GM21717 (cell line): ENCODE data around the gene RNF121.
"Not testable (repeated sequence)": the region's sequence is repeated elsewhere in the genome, so short reads cannot be mapped to it uniquely, and the experiment has no call there.

ENCODE experiments used
- ATAC-seq: cut with Tn5 transposase; IDR thresholded peaks from one replicate; pipeline ENCODE4 v1.9.1; 2021; ENCODE audit warnings: mild to moderate bottlenecking, moderate library complexity; ENCODE audit not compliant: unreplicated experiment

RNF121 gene

DNA sequence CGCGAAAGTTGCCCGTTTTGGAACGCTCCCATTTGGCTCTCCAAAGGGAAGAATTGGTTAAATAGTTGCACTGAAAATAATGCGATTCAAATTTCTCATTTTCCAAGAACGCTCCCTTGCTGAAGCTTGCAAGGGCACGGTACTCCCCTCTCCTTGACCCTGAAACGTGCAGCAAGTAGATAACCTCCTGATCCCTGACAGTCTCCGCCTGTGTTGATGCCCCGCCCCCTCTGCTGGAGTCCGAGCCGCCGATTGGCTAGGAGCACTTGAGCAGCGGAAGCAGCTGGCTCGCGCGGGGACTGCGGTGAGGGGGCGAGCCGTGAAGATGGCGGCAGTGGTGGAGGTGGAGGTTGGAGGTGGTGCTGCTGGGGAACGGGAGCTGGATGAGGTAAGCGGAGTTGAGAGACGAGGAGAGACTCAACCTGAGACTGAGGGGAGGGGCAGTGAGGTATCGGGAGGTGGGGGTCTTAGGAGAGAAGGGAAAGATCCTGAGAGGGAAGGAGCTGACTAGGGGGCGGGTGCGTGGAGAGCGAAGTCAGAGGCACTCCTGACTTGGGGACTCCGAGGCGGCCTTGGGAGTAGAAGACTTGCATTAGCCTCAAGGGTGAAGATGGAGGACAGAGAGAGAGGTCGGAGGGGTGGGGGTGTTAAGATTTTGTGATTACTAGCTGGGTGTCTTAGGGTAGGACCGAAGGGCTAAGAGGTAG lies at the start of gene RNF121:
RNF121 (plus strand) TSS at position 310 of the 707 bp plus-strand sequence; CDS start at position 326, 16 bp downstream.
- peak; percentile 69 for ATAC-seq

DNA sequence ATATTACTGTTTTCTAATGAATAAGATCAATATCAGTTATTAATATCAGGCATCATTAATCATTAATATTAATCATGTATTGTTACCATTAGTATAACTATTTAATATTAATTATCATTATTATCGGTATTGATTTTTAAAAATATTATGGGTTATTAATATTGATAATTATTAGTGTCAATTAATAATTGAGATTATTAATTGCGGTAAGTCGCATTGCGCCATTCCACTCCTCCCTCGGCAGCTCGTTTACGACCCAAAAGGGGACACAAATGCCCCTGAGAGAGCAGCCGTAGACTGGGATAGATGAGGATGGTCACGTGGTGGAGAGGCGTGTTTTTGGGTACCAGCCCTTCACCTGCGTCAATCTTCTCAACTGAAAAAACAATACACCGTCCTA lies 43.0 kb upstream of the RNF121 start:
- not testable (repeated sequence) for ATAC-seq

DNA sequence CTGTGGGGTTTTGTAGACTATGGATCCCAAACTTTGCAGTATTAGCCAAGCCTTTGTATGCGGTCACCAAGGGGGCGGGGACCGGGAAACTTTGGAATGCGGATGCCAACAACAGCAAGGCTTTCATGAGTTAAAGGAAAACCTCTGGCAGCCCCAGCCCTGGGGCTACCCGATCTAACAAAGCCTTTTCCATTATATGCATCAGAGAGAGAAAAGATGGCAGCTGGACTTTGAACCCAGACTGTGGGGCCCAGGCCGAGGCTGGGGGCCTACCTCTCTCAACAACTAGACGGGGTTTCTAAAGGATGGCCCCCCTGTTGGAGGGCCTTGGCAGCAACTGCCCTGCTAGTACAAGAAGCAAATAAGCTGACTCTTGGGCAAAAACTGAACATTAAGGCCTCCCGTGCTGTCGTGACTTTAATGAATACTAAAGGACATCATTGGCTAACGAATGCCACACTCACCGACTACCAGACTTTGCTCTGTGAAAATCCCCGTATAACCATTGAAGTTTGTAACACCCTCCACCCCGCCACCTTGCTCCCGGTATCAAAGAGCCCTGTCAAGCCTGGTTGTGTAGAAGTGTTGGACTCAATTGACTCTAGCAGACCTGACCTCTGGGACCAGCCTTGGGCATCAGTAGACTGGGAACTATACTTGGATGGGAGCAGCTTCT lies 40.4 kb upstream of the RNF121 start:
- not testable (repeated sequence) for ATAC-seq

DNA sequence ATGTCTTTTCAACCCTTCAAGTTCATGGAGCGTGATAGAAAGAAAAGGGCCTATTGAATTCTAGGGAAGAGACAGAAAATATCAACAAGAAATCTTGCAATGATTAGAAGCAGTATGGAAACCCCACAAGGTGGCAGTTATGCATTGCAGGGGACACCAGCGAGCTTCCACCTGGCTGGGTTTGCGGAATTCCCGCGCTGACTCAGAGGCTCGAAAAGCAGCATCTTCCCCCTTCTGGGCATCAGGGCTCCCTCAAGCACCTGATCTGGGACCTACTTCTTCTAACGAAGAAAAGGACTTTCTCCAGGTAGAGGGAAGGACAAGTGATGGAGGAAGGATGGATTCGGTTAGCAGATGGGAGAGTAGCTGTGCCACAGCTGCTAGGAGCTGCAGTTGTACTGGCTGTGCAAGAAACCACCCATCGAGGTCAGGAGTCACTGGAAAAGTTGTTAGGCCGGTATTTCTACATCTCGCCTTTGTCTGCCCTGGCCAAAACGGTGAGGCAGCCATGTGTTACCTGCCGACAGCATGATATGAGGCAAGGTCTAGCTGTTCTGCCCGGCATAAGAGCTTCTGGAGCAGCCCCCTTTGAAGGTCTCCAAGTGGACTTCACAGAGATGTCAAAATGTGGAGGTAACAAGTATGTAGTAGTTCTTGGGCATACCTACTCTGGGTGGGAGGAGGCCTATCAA lies 39.5 kb upstream of the RNF121 start:
- not testable (repeated sequence) for ATAC-seq

DNA sequence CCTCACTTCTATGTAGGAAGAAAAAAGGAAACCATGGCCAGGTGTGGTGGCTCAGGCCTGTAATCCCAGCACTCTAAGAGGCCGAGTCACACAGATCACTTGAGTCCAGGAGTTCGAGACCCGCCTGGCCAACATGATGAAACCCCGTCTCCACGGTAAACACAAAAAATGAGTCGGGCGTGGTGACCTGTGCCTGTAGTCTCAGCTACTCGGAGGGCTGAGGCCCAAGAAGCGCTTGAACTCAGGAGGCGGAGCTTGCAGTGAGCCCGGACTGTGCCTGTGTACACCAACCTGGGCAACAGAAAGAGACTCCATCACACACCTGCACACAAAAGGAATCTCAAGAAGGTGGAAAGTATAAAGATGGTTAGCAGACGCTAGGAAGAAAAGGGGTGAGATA lies 32.9 kb upstream of the RNF121 start:
- no peak for ATAC-seq

DNA sequence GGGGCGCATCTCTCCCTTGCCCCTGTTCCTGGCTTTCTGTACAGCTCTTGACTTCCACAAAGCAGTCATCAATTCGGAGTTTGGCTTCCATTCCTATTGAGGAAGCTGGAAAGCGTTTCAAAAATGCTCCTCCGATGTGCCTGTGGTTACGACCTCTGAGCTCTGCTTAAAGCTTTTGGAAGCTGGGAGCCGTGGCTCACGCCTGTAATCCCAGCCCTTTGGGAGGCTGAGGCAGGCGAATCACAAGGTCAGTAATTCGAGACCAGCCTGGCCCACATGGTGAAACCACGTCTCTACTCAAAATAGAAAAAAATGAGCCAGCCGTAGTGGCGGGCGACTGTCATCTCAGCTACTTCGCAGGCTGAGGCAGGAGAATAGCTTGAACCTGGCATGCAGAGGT lies 27.7 kb upstream of the RNF121 start:
- ATAC-seq, result not testable (repeated sequence)

DNA sequence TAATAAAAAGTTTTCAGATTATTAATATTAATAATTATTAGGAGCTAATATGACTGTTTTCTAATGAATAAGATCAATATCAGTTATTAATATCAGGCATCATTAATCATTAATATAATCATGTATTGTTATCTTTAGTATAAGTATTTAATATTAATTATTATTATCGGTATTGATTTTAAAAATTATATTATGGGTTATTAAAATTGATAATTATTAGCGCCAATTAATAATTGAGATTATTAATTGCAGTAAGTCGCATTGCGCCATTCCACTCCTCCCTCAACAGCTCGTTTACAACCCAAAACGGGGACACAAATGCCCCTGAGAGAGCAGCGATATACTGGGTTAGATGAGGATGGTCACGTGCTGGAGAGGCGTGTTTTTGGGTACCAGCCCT lies 20.6 kb upstream of the RNF121 start:
- no peak for ATAC-seq

DNA sequence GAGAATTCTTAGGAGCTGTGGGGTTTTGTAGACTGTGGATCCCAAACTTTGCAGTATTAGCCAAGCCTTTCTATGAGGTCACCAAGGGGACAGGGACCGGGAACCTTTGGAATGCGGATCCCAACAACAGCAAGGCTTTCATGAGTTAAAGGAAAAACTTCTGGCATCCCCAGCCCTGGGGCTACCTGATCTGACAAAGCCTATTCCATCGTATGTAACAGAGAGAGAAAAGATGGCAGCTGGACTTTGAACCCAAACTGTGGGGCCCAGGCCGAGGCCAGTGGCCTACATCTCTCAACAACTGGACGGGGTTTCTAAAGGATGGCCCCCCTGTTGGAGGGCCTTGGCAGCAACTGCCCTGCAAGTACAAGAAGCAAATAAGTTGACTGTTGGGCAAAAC lies 18.1 kb upstream of the RNF121 start:
- not testable (repeated sequence) for ATAC-seq

DNA sequence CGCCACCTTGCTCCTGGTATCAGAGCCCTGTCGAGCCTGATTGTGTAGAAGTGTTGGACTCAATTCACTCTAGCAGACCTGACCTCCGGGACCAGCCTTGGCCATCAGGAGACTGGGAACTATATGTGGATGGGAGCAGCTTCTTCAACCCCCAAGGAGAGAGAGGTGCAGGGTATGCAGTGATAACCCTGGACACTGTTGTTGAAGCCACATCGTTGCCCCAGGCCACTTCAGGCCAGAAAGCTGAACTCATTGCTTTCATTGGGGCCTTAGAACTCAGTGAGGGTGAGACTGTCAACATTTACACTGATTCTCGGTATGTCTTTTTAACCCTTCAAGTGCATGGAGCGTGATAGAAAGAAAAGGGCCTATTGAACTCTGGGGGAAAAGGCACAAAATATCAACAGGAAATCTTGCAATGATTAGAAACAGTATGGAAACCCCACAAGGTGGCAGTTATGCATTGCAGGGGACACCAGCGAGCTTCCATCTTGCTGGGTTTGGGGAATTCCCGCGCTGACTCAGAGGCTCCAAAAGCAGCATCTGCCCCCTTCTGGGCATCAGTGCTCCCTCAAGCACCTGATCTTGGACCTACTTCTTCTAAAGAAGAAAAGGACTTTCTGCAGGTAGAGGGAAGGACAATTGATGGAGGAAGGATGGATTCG lies 17.4 kb upstream of the RNF121 start:
- ATAC-seq, result not testable (repeated sequence)

DNA sequence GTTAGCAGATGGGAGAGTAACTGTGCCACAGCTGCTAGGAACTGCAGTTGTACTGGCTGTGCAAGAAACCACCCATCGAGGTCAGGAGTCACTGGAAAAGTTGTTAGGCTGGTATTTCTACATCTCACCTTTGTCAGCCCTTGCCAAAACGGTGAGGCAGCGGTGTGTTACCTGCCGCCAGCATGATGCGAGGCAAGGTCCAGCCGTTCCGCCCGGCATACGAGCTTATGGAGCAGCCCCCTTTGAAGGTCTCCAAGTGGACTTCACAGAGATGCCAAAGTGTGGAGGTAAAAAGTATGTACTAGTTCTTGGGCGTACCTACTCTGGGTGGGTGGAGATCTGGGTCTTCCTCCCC lies 16.9 kb upstream of the RNF121 start:
- not testable (repeated sequence) for ATAC-seq

DNA sequence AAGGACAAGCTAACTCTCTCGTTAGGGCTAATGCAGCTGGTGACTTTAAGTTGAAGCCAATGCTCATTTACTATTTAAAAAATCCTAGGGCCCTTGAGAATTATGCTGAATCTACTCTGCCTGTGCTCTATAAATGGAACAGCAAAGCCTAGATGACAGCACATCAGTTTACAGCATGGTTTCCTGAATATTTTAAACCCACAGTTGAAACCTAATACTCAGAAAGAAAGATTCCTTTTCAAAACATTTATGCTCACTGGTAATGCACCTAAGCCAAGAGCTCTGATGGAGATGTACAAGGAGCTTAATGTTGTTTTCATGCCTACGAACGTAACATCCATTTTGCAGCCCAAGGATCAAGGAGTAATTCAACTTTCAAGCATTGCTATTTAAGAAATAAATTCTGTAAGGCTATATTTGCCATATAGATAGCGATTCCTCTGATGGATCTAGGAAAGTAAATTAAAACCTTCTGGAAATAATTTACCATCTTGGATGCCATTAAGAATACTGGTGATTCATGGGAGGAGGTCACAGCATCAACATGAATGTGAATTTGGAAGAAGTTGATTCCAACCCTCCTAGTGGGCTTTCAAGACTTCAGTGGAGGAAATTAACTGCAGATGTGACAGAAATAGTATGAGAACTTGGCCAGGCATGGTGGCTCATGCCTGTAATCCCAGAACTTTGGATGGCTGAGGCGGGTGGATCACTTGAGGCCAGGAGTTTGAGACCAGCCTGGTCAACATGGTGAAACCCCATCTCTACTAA lies 14.9 kb upstream of the RNF121 start:
- no peak for ATAC-seq

DNA sequence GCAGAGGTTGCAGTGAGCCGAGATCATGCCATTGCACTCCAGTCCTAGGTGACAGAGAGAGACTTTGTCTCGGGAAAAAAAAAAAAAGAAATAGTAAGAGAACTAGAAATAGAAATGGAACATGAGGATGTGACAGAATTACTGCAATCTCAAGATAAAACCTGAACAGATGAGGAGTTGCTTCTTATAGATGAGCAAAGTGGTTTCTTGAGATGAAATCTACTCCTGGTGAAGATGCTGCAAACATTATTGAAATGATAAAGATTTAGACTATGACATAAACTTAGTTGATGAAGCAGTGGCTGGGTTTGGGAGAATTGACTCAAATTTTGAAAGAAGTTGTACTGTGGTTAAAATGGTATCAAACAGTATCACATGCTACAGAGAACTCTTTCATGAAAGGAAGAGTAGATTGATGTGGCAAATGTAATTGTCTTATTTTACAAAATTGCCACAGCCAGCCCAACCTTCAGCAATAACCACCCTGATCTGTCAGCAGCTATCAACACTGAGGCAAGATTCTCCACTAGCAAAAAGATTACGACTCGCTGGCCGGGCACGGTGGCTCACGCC lies 14.1 kb upstream of the RNF121 start:
- ATAC-seq, result no peak

DNA sequence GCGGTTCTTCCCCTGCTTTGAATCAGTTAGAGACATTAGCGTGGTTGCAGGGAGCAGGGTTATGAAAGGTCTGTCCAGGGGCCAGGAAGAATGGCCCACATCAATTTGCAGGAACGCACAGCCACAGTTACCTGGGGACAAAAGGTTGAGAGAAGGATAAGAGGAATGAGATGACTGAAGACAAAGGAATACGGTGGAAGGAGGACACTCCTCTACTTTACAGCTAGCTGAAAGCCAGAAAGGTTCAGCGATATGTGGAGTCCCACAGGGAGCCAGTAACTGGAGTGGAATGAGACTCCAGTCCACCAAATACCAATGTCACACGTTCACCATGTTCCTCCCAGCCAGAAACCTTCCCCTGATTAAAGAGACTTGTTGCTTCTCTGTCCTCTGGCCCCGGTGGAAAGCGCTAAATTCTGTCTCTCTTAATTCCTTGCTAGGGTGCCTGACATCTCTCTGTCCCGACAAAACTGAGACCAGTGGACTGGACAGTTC lies 11.2 kb upstream of the RNF121 start:
- no peak for ATAC-seq

DNA sequence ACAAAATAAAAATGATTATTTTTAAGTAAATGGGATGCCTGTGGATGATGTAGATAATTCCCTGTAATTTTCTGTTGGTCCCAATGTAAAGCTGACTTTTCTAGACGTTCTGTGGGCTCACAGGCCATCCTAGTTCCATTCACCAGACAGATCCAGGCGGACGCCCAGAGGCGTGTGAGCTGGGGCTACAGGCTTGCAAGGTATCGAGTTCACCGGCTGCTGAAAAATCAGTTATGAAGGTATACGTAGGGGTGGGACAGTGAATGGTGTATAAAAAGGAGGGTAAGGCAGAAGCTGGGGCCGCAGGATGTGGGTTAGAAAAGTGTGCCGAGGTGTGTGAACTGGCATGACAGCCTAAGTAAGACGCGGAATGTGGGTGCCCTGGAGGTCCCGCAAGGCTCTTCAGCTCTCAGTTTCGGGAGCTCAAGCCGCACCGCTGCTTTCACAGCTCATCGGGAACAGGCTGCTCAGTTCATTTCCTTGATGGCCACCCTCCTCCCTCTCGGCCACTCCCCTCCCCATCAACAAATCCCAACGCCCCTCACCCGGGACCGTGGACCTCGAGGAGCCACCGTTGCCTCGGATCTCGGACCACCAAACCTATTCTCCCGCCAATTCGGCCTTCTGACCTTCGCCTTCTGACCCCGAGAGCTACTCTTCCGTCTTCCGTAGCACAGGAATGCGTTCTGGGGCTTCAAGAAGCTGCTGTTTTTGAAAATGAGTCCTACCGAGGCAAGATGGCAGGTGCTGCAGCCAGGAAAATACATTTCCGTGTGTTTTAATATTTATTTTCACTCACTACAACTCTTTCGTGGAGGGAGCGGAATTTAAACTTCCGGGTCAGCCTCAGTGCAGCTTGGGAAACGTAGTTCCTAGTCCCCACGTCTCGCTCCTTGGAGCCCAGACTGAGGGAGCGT lies 768 bp upstream of the RNF121 start, which contains the start of gene XNDC1N:
XNDC1N (minus strand) TSS at position 775 of the 917 bp plus-strand sequence. CDS start 5,241 bp downstream, outside the sequence.
- ATAC-seq, result peak; percentile 63

DNA sequence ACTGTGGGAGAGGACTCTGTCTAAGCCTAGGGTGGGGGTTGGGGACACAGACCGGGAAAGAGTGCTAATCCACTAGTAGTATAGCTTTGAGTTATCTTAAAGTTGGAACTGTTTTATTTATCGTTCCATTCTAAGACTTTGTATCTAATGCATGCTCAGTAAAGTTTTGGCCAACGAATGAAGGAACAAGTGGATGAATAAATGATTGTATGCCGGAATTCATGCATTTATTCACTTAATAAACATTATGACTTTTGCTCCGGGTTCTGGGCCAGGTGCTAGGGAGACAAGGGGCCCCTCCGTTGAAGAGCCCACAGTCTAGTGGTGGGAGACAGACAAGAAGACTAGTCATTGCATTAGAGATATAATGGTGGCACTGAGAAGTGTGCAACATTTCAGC lies 645 bp downstream of the RNF121 start:
- ATAC-seq, result no peak

DNA sequence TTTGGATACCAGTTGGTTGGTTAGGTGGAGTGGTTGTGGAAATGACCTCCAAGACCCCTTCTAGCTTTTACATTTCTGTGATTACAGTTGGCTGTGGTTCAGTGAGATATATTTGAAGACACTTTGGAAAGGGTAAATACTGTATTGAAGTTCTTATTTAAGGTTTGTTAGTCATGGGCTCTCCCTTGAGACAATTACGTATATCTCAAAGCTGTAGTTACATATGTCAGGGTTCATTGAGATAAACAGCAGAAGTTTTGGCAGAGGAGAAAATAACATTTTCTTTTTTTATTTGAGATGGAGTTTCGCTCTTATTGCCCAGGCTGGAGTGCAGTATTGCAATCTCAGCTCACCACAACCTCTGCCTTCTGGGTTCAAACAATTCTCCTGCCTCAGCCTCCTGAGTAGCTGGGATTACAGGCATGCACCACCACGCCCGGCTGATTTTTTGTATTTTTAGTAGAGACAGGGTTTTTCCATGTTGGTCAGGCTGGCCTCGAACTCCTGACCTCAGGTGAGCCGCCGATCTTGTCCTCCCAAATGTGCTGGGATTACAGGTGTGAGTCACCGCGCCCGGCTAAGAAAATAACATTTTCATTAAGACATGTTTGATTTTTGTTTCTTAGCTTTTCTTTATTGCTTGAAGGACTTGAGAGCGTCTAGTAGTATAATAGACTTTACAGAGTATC lies 1.9 kb downstream of the RNF121 start:
- ATAC-seq, result no peak

DNA sequence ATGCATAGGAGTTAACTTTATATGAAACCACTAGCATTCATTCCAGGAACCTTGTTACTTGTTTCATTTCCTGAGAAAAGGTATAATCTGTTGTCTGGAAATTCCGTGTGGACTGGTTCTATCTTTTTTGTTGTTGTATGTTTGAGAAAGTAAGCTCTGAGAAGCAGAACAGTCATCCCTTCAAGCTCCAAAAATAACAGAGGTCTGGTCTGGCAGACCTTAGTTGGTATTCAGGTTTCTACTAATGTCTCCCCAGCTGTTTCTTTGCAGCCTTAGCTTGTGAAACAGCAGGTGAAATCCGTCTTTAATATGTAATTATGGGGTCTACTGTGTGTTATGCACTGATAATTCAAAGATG lies 2.4 kb downstream of the RNF121 start:
- no peak for ATAC-seq

DNA sequence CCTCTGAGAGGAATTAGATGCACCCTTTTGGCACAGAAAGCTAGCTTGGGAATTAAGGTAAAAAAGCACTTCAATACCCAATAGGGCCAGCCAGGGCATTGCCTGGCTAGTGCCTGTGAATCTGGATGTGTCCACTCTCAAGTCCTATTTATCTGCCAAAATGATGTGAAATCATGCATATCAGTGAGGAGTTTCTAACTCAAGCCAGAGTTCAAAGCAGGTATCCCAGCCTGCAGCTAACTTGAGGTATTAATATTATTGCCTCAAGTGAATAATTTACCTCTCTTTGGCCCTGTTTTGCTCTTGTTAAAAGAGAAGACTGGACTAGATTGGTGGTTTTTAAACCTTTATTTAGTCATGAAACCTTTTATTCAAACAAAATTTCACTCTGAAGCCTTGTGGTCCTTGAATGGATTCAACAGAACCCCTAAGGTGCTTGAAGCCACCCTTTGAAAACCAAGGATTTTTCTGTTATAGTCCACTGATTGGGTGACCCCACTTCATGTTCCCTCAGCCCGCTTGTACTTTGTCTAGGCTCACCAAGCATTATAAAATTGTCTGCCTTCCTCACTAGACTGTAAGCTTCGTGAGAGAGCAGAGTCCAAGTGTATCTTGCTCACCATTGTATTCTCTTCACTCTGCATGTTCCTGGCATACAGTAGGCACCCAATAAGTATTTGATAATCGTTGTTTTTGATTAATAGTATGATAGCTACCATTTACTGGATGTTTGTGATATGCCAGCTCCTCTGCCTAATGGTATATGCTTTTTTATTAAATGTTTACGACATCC lies 4.5 kb downstream of the RNF121 start:
- no peak for ATAC-seq
